Activated B cell treated with CpG ODN at 0.5 μM for 24 hours (primary cell): ENCODE results near the gene UXT. TPM values are rescaled to one million over a fixed set of nuclear protein-coding genes. Genes with fewer than 3 reads are reported as not detected.

Experiments
- ATAC-seq: fragments of 200-7000 bp; cut with Tn5 transposase; one replicate; pipeline ENCODE4 v1.10.0; 2021; ENCODE audit warnings: low read depth, mild to moderate bottlenecking, moderate library complexity
- CTCF ChIA-PET: fragments of 350-600 bp; sonication (Branson Sonifier 250); formaldehyde crosslinking; loops from one replicate; lab custom pipeline; 2021; ENCODE audit warnings: antibody characterized with exemption; lab: Charles Lee
- POLR2A ChIA-PET: fragments of 350-600 bp; sonication (Branson Sonifier 250); formaldehyde crosslinking; loops from one replicate; lab custom pipeline; 2021; ENCODE audit warnings: antibody characterized with exemption; lab: Charles Lee
- DNase-seq: peaks from one replicate; pipeline ENCODE4 v3.0.0; 2022
- H3K27ac Mint-ChIP-seq: one replicate; pipeline ENCODE4 v1.8.0; 2020; ENCODE audit warnings: mixed read lengths
- H3K27me3 Mint-ChIP-seq: one replicate; pipeline ENCODE4 v1.8.0; 2021; ENCODE audit warnings: mixed read lengths
- H3K36me3 Mint-ChIP-seq: one replicate; pipeline ENCODE4 v1.8.0; 2021; ENCODE audit warnings: low read depth, mixed read lengths
- H3K4me1 Mint-ChIP-seq: one replicate; pipeline ENCODE4 v1.8.0; 2021; ENCODE audit warnings: mixed read lengths
- H3K4me3 Mint-ChIP-seq: one replicate; pipeline ENCODE4 v1.8.0; 2020; ENCODE audit warnings: mild to moderate bottlenecking, mixed read lengths
- H3K9me3 Mint-ChIP-seq: one replicate; pipeline ENCODE4 v1.8.0; 2020; ENCODE audit warnings: mixed read lengths
- intact Hi-C: fragments of 100-400 bp; cut with micrococcal nuclease; formaldehyde crosslinking; loops from one replicate; pipeline ENCODE4 v1.15.1; 2024
- total RNA-seq: library from RNA; stranded (reverse); gene quantifications from 2 replicates; pipeline ENCODE4 v1.2.3, GENCODE V29; 2022
- TF ChIP-seq, protein P1 (sequence below): fragments of 200-600 bp; IDR thresholded peaks from one replicate; pipeline ENCODE4 v1.8.0; 2022; ENCODE audit warnings: antibody characterized with exemption, mild to moderate bottlenecking

UXT gene
- total RNA-seq, 1 donor from 2014 or later = 184 TPM

DNA sequence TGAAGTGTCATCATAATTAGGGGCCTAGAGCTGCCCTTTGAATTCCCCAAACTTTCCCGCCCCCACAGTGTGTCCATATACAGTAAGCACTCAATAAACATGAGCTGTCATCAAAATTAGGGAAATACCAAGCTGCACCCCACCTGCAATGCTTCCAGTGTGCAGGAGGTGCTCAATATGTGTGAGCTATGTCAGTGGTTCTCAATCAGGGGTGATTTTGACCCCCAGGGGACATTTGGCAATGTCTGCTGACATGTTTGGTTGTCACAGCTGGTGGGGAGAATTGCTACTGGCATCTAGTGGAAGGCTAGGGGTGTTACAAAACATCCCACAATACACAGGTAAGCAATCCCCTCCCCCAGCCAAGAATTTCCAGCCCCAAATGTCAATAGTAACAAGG is 30.0 kb downstream of the UXT start:
- DNase-seq (no peak), ATAC-seq (no peak)
- Mint-ChIP-seq H3K27me3 (peaks cover 5% of the 10 kb centered on the region), H3K36me3 (no peaks in the 10 kb centered on the region), H3K4me3 (no peak overlapping the region), H3K9me3 (no peaks in the 10 kb centered on the region), H3K27ac (no peak overlapping the region), H3K4me1 (peaks cover 25% of the 10 kb centered on the region)
- CTCF ChIA-PET = no interaction called here
- POLR2A ChIA-PET = interaction anchor here (0.5 kb wide), 1 partner anchor 379 kb away, joined by 7 read pairs; no protein-coding TSS in a partner anchor
- intact Hi-C loops = no loop called here
- TF ChIP-seq, protein P1, sequence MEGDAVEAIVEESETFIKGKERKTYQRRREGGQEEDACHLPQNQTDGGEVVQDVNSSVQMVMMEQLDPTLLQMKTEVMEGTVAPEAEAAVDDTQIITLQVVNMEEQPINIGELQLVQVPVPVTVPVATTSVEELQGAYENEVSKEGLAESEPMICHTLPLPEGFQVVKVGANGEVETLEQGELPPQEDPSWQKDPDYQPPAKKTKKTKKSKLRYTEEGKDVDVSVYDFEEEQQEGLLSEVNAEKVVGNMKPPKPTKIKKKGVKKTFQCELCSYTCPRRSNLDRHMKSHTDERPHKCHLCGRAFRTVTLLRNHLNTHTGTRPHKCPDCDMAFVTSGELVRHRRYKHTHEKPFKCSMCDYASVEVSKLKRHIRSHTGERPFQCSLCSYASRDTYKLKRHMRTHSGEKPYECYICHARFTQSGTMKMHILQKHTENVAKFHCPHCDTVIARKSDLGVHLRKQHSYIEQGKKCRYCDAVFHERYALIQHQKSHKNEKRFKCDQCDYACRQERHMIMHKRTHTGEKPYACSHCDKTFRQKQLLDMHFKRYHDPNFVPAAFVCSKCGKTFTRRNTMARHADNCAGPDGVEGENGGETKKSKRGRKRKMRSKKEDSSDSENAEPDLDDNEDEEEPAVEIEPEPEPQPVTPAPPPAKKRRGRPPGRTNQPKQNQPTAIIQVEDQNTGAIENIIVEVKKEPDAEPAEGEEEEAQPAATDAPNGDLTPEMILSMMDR = no peak

DNA sequence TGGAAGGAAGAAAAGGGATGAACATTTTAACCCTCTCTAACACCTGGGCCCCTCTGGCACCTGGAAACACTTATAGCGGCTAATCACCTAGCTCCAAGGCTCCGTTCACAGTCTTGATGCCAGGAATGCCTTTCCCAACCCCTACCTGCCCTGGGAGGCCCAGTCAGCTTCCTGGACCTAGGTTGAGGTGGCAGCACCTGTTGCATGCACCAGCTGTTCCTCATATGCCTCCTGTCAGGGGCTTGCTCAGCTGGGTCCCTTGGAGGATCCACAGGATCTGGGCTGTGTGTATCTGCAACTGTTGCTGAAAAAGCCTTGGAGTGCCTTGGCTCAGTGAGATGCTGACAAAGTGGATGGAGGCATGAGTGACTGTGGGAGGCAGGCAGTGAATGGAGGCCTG is 33.6 kb downstream of the UXT start:
- no peaks in the 10 kb centered on the region for H3K36me3 Mint-ChIP-seq
- H3K27ac Mint-ChIP-seq = no peak overlapping the region
- H3K4me3 Mint-ChIP-seq = no peak overlapping the region
- peaks cover 26% of the 10 kb centered on the region for H3K4me1 Mint-ChIP-seq
- H3K27me3 Mint-ChIP-seq = peaks cover 26% of the 10 kb centered on the region
- DNase-seq = no peak
- TF ChIP-seq, protein P1 = no peak
- no peak for ATAC-seq
- CTCF ChIA-PET = no interaction called here
- POLR2A ChIA-PET = no interaction called here
- no peaks in the 10 kb centered on the region for H3K9me3 Mint-ChIP-seq
- intact Hi-C loops = no loop called here

DNA sequence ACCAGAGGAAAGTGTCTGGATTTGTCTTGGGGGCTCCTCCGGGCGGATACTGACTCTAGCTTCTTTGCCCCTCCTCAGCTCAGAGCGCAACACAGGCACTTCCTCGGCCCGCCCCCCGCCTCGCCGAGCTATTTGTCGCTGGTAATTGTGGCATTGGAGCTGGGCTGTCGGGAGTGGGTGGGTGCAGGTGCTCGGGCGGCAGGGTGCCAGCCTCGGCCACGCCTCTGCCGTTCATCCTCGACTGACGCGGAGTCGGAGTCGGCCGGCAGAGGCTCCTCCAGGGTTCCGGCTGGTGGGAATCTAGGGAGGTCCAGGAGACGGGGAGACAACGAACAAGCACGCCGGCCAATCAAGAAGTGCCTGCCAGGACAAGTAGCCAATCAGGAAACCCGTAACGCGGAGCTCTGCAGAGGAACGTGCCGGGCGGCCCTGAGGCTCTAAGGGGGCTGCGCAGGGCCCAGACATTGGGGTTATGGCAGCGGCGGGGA is 35.4 kb downstream of the UXT start:
- H3K27ac Mint-ChIP-seq = no peak overlapping the region
- H3K4me3 Mint-ChIP-seq = peak overlapping the region; percentile 70
- H3K36me3 Mint-ChIP-seq = no peaks in the 10 kb centered on the region
- peaks cover 30% of the 10 kb centered on the region for H3K27me3 Mint-ChIP-seq
- intact Hi-C loops = no loop called here
- DNase-seq (no peak), ATAC-seq (no peak)
- POLR2A ChIA-PET = no interaction called here
- peaks cover 16% of the 10 kb centered on the region for H3K4me1 Mint-ChIP-seq
- TF ChIP-seq, protein P1 = no peak
- H3K9me3 Mint-ChIP-seq = no peaks in the 10 kb centered on the region
- CTCF ChIA-PET = no interaction called here

DNA sequence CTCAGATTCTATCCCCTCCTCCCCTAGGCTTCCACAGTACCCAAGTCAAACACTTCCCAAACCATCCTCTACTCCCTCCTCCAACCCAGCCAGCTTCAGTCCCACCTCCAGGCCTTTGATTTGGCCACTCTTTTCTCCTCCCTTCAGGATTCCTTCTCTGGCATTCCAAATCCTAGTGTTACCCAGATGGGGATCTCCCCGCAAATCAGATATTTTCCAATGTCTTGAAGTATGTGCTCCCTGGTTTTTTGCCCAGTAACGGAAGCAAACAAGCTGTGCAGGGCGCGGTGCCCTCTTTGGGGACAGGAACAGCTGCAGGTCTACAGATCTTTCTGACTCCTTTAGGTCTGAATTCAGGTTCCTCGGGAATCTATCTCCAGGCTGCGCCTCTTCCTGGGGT is 37.1 kb downstream of the UXT start:
- DNase-seq = no peak
- Mint-ChIP-seq H3K4me1 (peaks cover 16% of the 10 kb centered on the region), H3K27ac (no peak overlapping the region), H3K36me3 (no peaks in the 10 kb centered on the region), H3K4me3 (no peak overlapping the region), H3K9me3 (no peaks in the 10 kb centered on the region), H3K27me3 (peaks cover 41% of the 10 kb centered on the region)
- no peak for ATAC-seq
- TF ChIP-seq, protein P1 = no peak
- POLR2A ChIA-PET = no interaction called here
- intact Hi-C loops = loop anchor here (2.0 kb wide), 1 partner anchor 61 kb away; the partner anchor contains the start of gene ARAF
- CTCF ChIA-PET = no interaction called here

DNA sequence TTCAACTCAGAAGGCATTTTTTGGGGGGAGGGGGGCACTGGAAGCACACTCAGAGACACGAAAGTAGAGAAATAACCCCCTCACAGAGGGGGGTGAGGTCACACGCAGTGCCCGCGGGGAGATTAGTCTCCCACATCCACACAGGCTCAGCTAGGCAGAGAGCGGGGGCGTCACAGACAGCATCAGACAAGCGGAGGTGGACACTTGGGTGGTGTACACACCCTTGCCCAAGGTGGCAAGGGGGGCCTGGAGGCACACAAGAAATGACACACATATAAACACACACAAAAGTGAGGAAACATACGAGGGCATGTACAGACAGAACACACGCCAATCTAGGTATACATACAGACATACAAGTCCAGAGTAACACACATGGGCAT is 38.7 kb downstream of the UXT start:
- DNase-seq (no peak), ATAC-seq (no peak)
- H3K9me3 Mint-ChIP-seq = no peaks in the 10 kb centered on the region
- peaks cover 16% of the 10 kb centered on the region for H3K4me1 Mint-ChIP-seq
- TF ChIP-seq, protein P1 = no peak
- H3K36me3 Mint-ChIP-seq = no peaks in the 10 kb centered on the region
- H3K27me3 Mint-ChIP-seq = peaks cover 48% of the 10 kb centered on the region
- CTCF ChIA-PET = no interaction called here
- POLR2A ChIA-PET = interaction anchor here (0.6 kb wide), 1 partner anchor 838 kb away, joined by 7 read pairs; no protein-coding TSS in a partner anchor
- intact Hi-C loops = loop anchor here (2.0 kb wide), 1 partner anchor 59 kb away; the partner anchor contains the start of gene ARAF
- no peak overlapping the region for H3K27ac Mint-ChIP-seq
- no peak overlapping the region for H3K4me3 Mint-ChIP-seq
